ENCODE measurements around the gene KISS1R. TPM values are rescaled to one million over a fixed set of nuclear protein-coding genes. Genes with fewer than 3 reads are reported as not detected.

The KISS1R gene
- total RNA-seq (2014; rRNA removed; shearing (Covaris generic)), result 0.67 and 1.4 TPM in 2 replicates

- H3K4me3 ChIP-seq (ENCODE audit: insufficient read depth, low read depth, low read length), result peak within 1 kb of the TSS; percentile 63
- peak; percentile 97 for DNase-seq
- H3K27me3 ChIP-seq (ENCODE audit: control insufficient read depth, insufficient read depth, low read length), result peaks cover 60% of the 10 kb centered on the region
- H3K36me3 ChIP-seq (replicated peaks; ENCODE audit: control insufficient read depth, insufficient read depth, low read length), result no peaks in the 10 kb centered on the region
These were observed at the start of gene KISS1R for GRCh38 chr19:917323-918151. Gene KISS1R, plus strand, starts transcription at chr19:917333. Its CDS starts 170 bp downstream, at chr19:917503.

- DNase-seq, result no peak
- Histone ChIP-seq H3K36me3 (replicated peaks; ENCODE audit: control insufficient read depth, insufficient read depth, low read length) (no peaks in the 10 kb centered on the region), H3K27me3 (ENCODE audit: control insufficient read depth, insufficient read depth, low read length) (peaks cover 6% of the 10 kb centered on the region; the same call in 1 of the 2 replicates), H3K4me3 (ENCODE audit: insufficient read depth, low read depth, low read length) (no peak overlapping the region)
These were observed 49.2 kb upstream of the KISS1R start for GRCh38 chr19:867855-868457.

- Histone ChIP-seq H3K4me3 (ENCODE audit: insufficient read depth, low read depth, low read length) (no peak overlapping the region), H3K27me3 (ENCODE audit: control insufficient read depth, insufficient read depth, low read length) (peaks cover 2% of the 10 kb centered on the region; the same call in 1 of the 2 replicates), H3K36me3 (replicated peaks; ENCODE audit: control insufficient read depth, insufficient read depth, low read length) (no peaks in the 10 kb centered on the region; the same call in 1 of the 2 replicates)
- no peak for DNase-seq
These were observed 48.5 kb upstream of the KISS1R start for GRCh38 chr19:868458-869244.

- Histone ChIP-seq H3K4me3 (ENCODE audit: insufficient read depth, low read depth, low read length) (no peak overlapping the region), H3K36me3 (replicated peaks; ENCODE audit: control insufficient read depth, insufficient read depth, low read length) (no peaks in the 10 kb centered on the region; the same call in 1 of the 2 replicates), H3K27me3 (ENCODE audit: control insufficient read depth, insufficient read depth, low read length) (no peaks in the 10 kb centered on the region)
- no peak for DNase-seq
These were observed 47.6 kb upstream of the KISS1R start for GRCh38 chr19:869245-870177.

GRCh38 chr19:870314-870713 lies 46.8 kb upstream of the KISS1R start:
- H3K36me3 ChIP-seq (replicated peaks; ENCODE audit: control insufficient read depth, insufficient read depth, low read length), result no peaks in the 10 kb centered on the region; the same call in 1 of the 2 replicates
- H3K27me3 ChIP-seq (ENCODE audit: control insufficient read depth, insufficient read depth, low read length), result no peaks in the 10 kb centered on the region
- no peak for DNase-seq
- no peak overlapping the region for H3K4me3 ChIP-seq (ENCODE audit: insufficient read depth, low read depth, low read length)

GRCh38 chr19:870963-871401 lies 46.2 kb upstream of the KISS1R start:
- peak; percentile 71 for DNase-seq

GRCh38 chr19:871446-872265 lies 45.5 kb upstream of the KISS1R start:
- DNase-seq, result peak; percentile 87
- H3K27me3 ChIP-seq (ENCODE audit: control insufficient read depth, insufficient read depth, low read length), result no peaks in the 10 kb centered on the region
- H3K36me3 ChIP-seq (replicated peaks; ENCODE audit: control insufficient read depth, insufficient read depth, low read length), result no peaks in the 10 kb centered on the region; the same call in 1 of the 2 replicates
- peak overlapping the region; percentile 20 for H3K4me3 ChIP-seq (ENCODE audit: insufficient read depth, low read depth, low read length)

More at GRCh38 chr19:870963-871401, 46.2 kb upstream of the KISS1R start:
- no peak overlapping the region for H3K4me3 ChIP-seq (ENCODE audit: insufficient read depth, low read depth, low read length)
- H3K36me3 ChIP-seq (replicated peaks; ENCODE audit: control insufficient read depth, insufficient read depth, low read length), result no peaks in the 10 kb centered on the region; the same call in 1 of the 2 replicates
- H3K27me3 ChIP-seq (ENCODE audit: control insufficient read depth, insufficient read depth, low read length), result no peaks in the 10 kb centered on the region

- DNase-seq, result peak; percentile 91
These were observed 44.7 kb upstream of the KISS1R start for GRCh38 chr19:872266-872951.

GRCh38 chr19:873084-873483 lies 44.0 kb upstream of the KISS1R start:
- Histone ChIP-seq H3K4me3 (ENCODE audit: insufficient read depth, low read depth, low read length) (no peak overlapping the region), H3K27me3 (ENCODE audit: control insufficient read depth, insufficient read depth, low read length) (no peaks in the 10 kb centered on the region), H3K36me3 (replicated peaks; ENCODE audit: control insufficient read depth, insufficient read depth, low read length) (no peaks in the 10 kb centered on the region; the same call in 1 of the 2 replicates)
- DNase-seq, result peak; percentile 88

More at GRCh38 chr19:872266-872951, 44.7 kb upstream of the KISS1R start:
- no peaks in the 10 kb centered on the region; the same call in 1 of the 2 replicates for H3K36me3 ChIP-seq (replicated peaks; ENCODE audit: control insufficient read depth, insufficient read depth, low read length)
- no peaks in the 10 kb centered on the region for H3K27me3 ChIP-seq (ENCODE audit: control insufficient read depth, insufficient read depth, low read length)
- H3K4me3 ChIP-seq (ENCODE audit: insufficient read depth, low read depth, low read length), result peak overlapping the region; percentile 20

GRCh38 chr19:873561-874041 lies 43.5 kb upstream of the KISS1R start:
- DNase-seq, result no peak
- no peak overlapping the region for H3K4me3 ChIP-seq (ENCODE audit: insufficient read depth, low read depth, low read length)
- no peaks in the 10 kb centered on the region for H3K27me3 ChIP-seq (ENCODE audit: control insufficient read depth, insufficient read depth, low read length)
- H3K36me3 ChIP-seq (replicated peaks; ENCODE audit: control insufficient read depth, insufficient read depth, low read length), result no peaks in the 10 kb centered on the region; the same call in 1 of the 2 replicates

GRCh38 chr19:875265-875879 lies 41.8 kb upstream of the KISS1R start:
- H3K27me3 ChIP-seq (ENCODE audit: control insufficient read depth, insufficient read depth, low read length), result no peaks in the 10 kb centered on the region
- DNase-seq, result no peak
- no peaks in the 10 kb centered on the region; the same call in 1 of the 2 replicates for H3K36me3 ChIP-seq (replicated peaks; ENCODE audit: control insufficient read depth, insufficient read depth, low read length)
- H3K4me3 ChIP-seq (ENCODE audit: insufficient read depth, low read depth, low read length), result no peak overlapping the region

GRCh38 chr19:876089-876488 lies 41.0 kb upstream of the KISS1R start:
- DNase-seq, result no peak
- peaks cover 3% of the 10 kb centered on the region for H3K36me3 ChIP-seq (replicated peaks; ENCODE audit: control insufficient read depth, insufficient read depth, low read length)
- no peaks in the 10 kb centered on the region for H3K27me3 ChIP-seq (ENCODE audit: control insufficient read depth, insufficient read depth, low read length)
- no peak overlapping the region for H3K4me3 ChIP-seq (ENCODE audit: insufficient read depth, low read depth, low read length)
